OCI-LY7 (cell line): ENCODE results near the gene CKLF. TPM values are rescaled to one million over a fixed set of nuclear protein-coding genes. Genes with fewer than 3 reads are reported as not detected.

ENCODE experiments used
- BruUV-seq: library from RNA; stranded (reverse); fragments of 400-500 nt; replicated peaks from 2 replicates; lab custom pipeline; 2021; lab: Mats Ljungman, UMichigan
- CTCF ChIA-PET: fragments of 300-600 bp; sonication (Branson Sonifier 250); formaldehyde crosslinking; loops from one replicate; lab custom pipeline; 2022; ENCODE audit warnings: antibody characterized with exemption; ENCODE audit not compliant: unreplicated experiment; lab: Charles Lee
- POLR2A ChIA-PET: fragments of 300-600 bp; sonication (Branson Sonifier 250); formaldehyde crosslinking; loops from one replicate; lab custom pipeline; 2022; ENCODE audit warnings: antibody characterized with exemption; lab: Charles Lee
- DNase-seq: peaks from one replicate; pipeline ENCODE4 v3.0.0-alpha.2; 2015; ENCODE audit warnings: low spot score
- H2AFZ ChIP-seq: fragments of 200-600 bp; sonication (generic), shearing (Covaris generic); 2 replicates; pipeline ENCODE4 v1.6.1; 2014; ENCODE audit warnings: mild to moderate bottlenecking, antibody characterized with exemption, low read length, moderate library complexity
- H3K27ac ChIP-seq: fragments of 200-600 bp; sonication (generic); 2 replicates; pipeline ENCODE4 v1.5.1; 2014; ENCODE audit warnings: mixed run types, low read depth, mild to moderate bottlenecking, moderate library complexity, low read length, inconsistent platforms; ENCODE audit not compliant: poor library complexity, severe bottlenecking
- H3K36me3 ChIP-seq: fragments of 200-600 bp; sonication (generic); 2 replicates; pipeline ENCODE4 v1.6.1; 2014; ENCODE audit warnings: mild to moderate bottlenecking, antibody characterized with exemption, low read length, moderate library complexity, mixed read lengths; ENCODE audit not compliant: insufficient read depth
- H3K4me1 ChIP-seq: fragments of 200-600 bp; sonication (generic); 2 replicates; pipeline ENCODE4 v1.5.1; 2014; ENCODE audit warnings: mild to moderate bottlenecking, low read length; ENCODE audit not compliant: insufficient read depth, poor library complexity, severe bottlenecking
- H3K4me2 ChIP-seq: fragments of 200-600 bp; sonication (generic); 2 replicates; pipeline ENCODE4 v1.6.1; 2014; ENCODE audit warnings: mild to moderate bottlenecking, low read length
- H3K4me3 ChIP-seq: fragments of 200-600 bp; sonication (generic); 2 replicates; pipeline ENCODE4 v1.5.1; 2014; ENCODE audit warnings: mild to moderate bottlenecking, low read depth, low read length; ENCODE audit not compliant: poor library complexity, severe bottlenecking
- H3K79me2 ChIP-seq: fragments of 200-600 bp; sonication (generic); 2 replicates; pipeline ENCODE4 v1.6.1; 2016; ENCODE audit warnings: low read depth, mild to moderate bottlenecking, low read length, moderate library complexity, mixed read lengths; ENCODE audit not compliant: insufficient read depth
- H3K9me2 ChIP-seq: fragments of 200-600 bp; sonication (generic); 2 replicates; pipeline ENCODE4 v1.6.1; 2016; ENCODE audit warnings: mild to moderate bottlenecking, low read length, mixed read lengths; ENCODE audit not compliant: insufficient read depth
- H3K9me3 ChIP-seq: fragments of 200-600 bp; sonication (generic); 2 replicates; pipeline ENCODE4 v1.6.1; 2014; ENCODE audit warnings: mild to moderate bottlenecking, mixed run types, low read length, mixed read lengths
- H4K20me1 ChIP-seq: fragments of 200-600 bp; sonication (generic); 2 replicates; pipeline ENCODE4 v1.6.1; 2014; ENCODE audit warnings: mild to moderate bottlenecking, antibody characterized with exemption, low read length, moderate library complexity, mixed read lengths; ENCODE audit not compliant: insufficient read depth
- CTCF ChIP-seq: fragments of 200-600 bp; sonication (generic); conservative IDR thresholded peaks from 2 replicates; pipeline ENCODE4 v1.5.1; 2014; ENCODE audit warnings: mild to moderate bottlenecking, antibody characterized with exemption, low read length, moderate library complexity, mixed read lengths
- EZH2phosphoT487 ChIP-seq: fragments of 200-600 bp; sonication (generic); IDR thresholded peaks from 2 replicates; pipeline ENCODE4 v1.6.1; 2018; ENCODE audit warnings: low read depth, borderline replicate concordance, mild to moderate bottlenecking, mixed run types, antibody characterized with exemption, low read length, moderate library complexity, mixed read lengths
- intact Hi-C: fragments of 100-400 bp; cut with micrococcal nuclease; formaldehyde crosslinking; loops from one replicate; pipeline ENCODE4 v1.10.0; 2022; ENCODE audit not compliant: unreplicated experiment
- total RNA-seq, 2 experiments: library from RNA; depleted of rRNA in 1 of 2; stranded (reverse); fragments of >200 nt in 1 of 2; shearing (Covaris generic) in 1 of 2; gene quantifications; 2 replicates each; pipeline ENCODE4 v1.2.3, GENCODE V29; 2014 to 2022

CKLF gene
- total RNA-seq, 2 experiments from 2014 or later: 56.6 to 98.7 TPM

GRCh38 chr16:66539623-66540469, 12.5 kb upstream of the CKLF start:
- intact Hi-C loops: loop anchor here (2.0 kb wide), 1 partner anchor 15 kb away; no protein-coding TSS in a partner anchor
- CTCF ChIA-PET: interaction anchor here (1.0 kb wide), 1 partner anchor 13 kb away, joined by 3 read pairs; the partner anchor contains the start of gene CKLF
- POLR2A ChIA-PET: interaction anchor here (0.7 to 3.6 kb wide), 5 partner anchors 12 to 852 kb away, joined by 4 to 23 read pairs (median 6); partner anchors contain the start of gene CKLF
- H3K4me1 ChIP-seq: peaks cover 34% of the 10 kb centered on the region
- peak overlapping the region; percentile 55 for H3K4me2 ChIP-seq
- no peaks in the 10 kb centered on the region for H3K36me3 ChIP-seq
- TF ChIP-seq EZH2phosphoT487 (no peak), CTCF (no peak)
- H3K27ac ChIP-seq: no peak overlapping the region
- H3K9me3 ChIP-seq: no peaks in the 10 kb centered on the region
- H2AFZ ChIP-seq: no peak overlapping the region
- H3K79me2 ChIP-seq: no peaks in the 10 kb centered on the region
- no peaks in the 10 kb centered on the region for H3K9me2 ChIP-seq
- peak overlapping the region; percentile 12 for H3K4me3 ChIP-seq
- DNase-seq: peak; percentile 77
- no peaks in the 10 kb centered on the region for H4K20me1 ChIP-seq
- BruUV-seq: no TSS peak

GRCh38 chr16:66541388-66542355, 10.7 kb upstream of the CKLF start:
- TF ChIP-seq EZH2phosphoT487 (no peak), CTCF (no peak)
- H3K79me2 ChIP-seq: no peaks in the 10 kb centered on the region
- ChIA-PET CTCF (interaction anchor here (0.6 kb wide), 1 partner anchor 34 kb away, joined by 3 read pairs; no protein-coding TSS in a partner anchor), POLR2A (interaction anchor here (0.9 to 3.6 kb wide), 4 partner anchors 8 to 19 kb away, joined by 3 to 23 read pairs (median 4); partner anchors contain the start of gene CKLF)
- H3K9me3 ChIP-seq: no peaks in the 10 kb centered on the region
- no peaks in the 10 kb centered on the region for H3K9me2 ChIP-seq
- no peak overlapping the region for H3K4me3 ChIP-seq
- no peak overlapping the region for H3K4me2 ChIP-seq
- H3K36me3 ChIP-seq: no peaks in the 10 kb centered on the region
- intact Hi-C loops: no loop called here
- peaks cover 40% of the 10 kb centered on the region for H3K4me1 ChIP-seq
- H4K20me1 ChIP-seq: no peaks in the 10 kb centered on the region
- no peak overlapping the region for H3K27ac ChIP-seq
- H2AFZ ChIP-seq: no peak overlapping the region
- no peak for DNase-seq
- BruUV-seq: no TSS peak
